HUES64 (cell line): ENCODE results near the gene AIPL1.

ENCODE experiments used
- H3K27ac ChIP-seq: 2 replicates; pipeline ENCODE4 v1.7.0; 2013; ENCODE audit warnings: low read depth, low read length, inconsistent platforms
- H3K27me3 ChIP-seq: 2 replicates; pipeline ENCODE4 v1.6.1; 2013; ENCODE audit warnings: mild to moderate bottlenecking, low read length; ENCODE audit not compliant: insufficient read depth
- H3K36me3 ChIP-seq: 2 replicates; pipeline ENCODE4 v1.6.1; 2013; ENCODE audit warnings: mild to moderate bottlenecking, low read length; ENCODE audit not compliant: insufficient read depth
- H3K4me1 ChIP-seq: 2 replicates; pipeline ENCODE4 v1.6.1; 2013; ENCODE audit warnings: mild to moderate bottlenecking, low read length, moderate library complexity; ENCODE audit not compliant: insufficient read depth
- H3K4me3 ChIP-seq: 2 replicates; pipeline ENCODE4 v1.5.1; 2013; ENCODE audit warnings: mild to moderate bottlenecking, low read length, moderate library complexity
- H3K9ac ChIP-seq: 2 replicates; pipeline ENCODE4 v1.6.1; 2013; ENCODE audit warnings: mild to moderate bottlenecking, low read depth, low read length
- H3K9me3 ChIP-seq: 2 replicates; pipeline ENCODE4 v1.6.1; 2013; ENCODE audit warnings: low read depth, low read length; ENCODE audit not compliant: insufficient read depth
- WGBS: fragments of 150-250, 120-280 bp; methylation state at CpG from one replicate; pipeline ENCODE4 v1.1.7; 2013; ENCODE audit warnings: missing lambda C conversion rate; 5-methylcytosine and 5-hydroxymethylcytosine counted together

Gene AIPL1

DNA sequence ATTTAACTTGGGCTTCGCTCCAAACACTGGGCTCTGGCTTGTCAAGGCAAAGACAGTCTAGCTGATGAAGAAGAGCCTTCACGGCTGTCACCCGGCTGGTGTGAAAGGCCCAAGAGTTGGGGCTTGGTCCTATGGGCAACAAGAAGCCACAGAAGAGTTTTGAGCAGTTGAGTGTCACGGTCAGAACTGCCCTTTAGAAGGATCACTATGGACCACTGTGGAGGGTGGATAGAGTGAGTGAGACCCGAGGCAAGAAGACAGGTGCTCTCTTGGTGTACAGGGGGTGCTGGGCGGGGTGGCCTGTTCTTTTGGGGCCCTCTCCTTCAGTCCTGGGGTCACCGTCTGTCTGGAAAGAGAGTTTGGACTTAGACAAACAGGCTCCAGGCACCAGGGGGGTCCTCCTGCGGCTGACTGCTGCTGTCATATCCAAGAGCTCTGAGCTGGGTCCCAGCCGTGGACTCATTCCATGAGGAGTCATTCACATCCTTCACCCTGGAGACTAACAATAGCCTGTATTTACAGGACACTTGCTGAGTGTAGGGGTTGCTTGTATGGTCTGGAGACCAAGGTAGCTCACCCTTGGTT is 11.7 kb upstream of the AIPL1 start:
- Histone ChIP-seq H3K9me3 (no peaks in the 10 kb centered on the region; the same call in 1 of the 2 replicates), H3K36me3 (peaks cover 61% of the 10 kb centered on the region), H3K27me3 (no peaks in the 10 kb centered on the region), H3K4me1 (peaks cover 19% of the 10 kb centered on the region), H3K4me3 (no peak overlapping the region), H3K27ac (no peak overlapping the region), H3K9ac (no peak overlapping the region)
- 95% methylated on average over 9 of the region's 9 CpGs for WGBS

DNA sequence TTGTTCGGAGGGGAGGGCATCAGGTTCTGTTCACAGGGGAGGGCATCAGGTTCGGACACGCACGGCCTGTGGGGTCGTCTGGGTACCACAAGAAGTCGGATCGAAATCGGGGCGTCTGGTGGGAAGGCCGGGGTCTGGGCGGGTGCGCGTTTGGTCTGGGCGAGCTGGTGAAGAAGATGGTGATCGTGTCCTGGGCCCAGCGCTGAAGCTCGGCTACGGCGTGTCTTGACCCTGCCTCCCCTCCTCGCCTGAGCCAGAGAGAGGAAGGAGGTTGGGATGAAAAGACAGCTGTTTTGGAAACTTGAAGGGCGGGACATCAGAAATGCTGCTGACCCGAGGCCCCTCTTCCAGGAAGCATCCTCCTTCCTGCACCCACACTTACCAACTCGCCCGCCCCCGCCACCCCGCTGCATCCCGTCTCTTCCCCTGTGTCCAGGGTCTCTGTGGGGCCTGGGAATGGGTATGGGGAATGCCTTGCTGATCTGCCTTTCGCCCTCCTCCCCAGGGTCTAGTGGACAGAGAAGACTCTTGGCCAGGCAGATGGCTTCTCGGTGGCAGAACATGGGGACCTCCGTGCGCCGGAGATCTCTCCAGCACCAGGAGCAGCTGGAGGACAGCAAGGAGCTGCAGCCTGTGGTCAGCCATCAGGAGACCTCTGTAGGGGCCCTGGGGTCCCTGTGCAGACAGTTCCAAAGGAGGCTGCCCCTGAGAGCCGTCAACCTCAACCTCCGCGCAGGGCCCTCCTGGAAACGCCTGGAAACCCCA is 9.8 kb upstream of the AIPL1 start:
- H3K27me3 ChIP-seq, result no peaks in the 10 kb centered on the region
- peaks cover 45% of the 10 kb centered on the region for H3K36me3 ChIP-seq
- H3K9ac ChIP-seq, result peak overlapping the region; percentile 85
- H3K4me1 ChIP-seq, result peaks cover 16% of the 10 kb centered on the region
- H3K9me3 ChIP-seq, result no peaks in the 10 kb centered on the region; the same call in 1 of the 2 replicates
- WGBS, result 24% methylated on average over 31 of the region's 36 CpGs
- H3K4me3 ChIP-seq, result peak overlapping the region; percentile 88
- no peak overlapping the region for H3K27ac ChIP-seq

DNA sequence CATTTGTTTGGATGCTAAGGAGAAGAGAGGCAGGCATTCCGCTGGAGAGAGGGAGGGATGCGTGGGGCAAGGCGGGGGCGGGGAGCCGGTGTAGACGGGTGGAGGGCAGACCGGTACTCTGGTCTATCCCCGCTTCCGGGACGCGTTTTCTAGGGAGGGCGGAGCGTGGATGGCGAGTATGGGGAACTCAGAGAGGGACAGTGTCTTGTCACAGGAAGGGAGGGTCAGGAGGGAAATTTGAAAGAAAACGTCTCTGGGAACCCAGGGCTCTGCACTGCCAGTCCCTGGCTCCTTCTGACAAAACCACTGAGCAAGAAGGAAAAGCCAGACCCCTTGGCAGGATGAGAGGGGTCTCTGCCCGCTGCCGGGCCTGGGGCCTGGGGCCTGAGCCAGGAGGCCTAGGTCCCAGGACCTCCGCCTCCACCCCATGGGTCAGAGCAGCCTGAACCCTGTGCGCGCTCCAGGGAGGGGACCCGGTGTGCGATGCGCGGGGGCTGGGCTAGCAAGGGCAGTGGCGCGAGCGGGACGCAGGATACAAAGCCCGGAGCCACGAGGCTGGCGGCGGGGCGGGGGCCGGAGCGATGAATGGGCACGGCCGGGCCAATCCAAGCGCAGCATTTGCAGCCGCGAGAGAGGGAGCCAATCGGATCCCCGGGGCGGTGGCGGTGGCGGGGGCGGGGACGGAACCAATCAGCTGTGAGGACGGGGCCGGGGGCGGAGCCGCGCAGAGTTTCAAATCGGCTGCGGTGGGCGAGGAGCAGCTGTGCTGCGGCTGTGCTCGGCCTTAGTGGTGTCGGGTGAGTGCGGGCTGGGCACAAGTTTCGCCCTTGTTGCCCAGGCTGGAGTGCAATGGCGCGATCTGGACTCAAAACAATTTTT is 9.0 kb upstream of the AIPL1 start, which contains the start of gene PIMREG:
TSS of gene PIMREG (plus strand) at position 764 of the 879 bp plus-strand sequence. CDS start 656 bp downstream, outside the sequence.
- Histone ChIP-seq H3K4me1 (peaks cover 20% of the 10 kb centered on the region), H3K36me3 (peaks cover 37% of the 10 kb centered on the region), H3K27ac (peak within 1 kb of the TSS; percentile 100), H3K9me3 (no peaks in the 10 kb centered on the region; the same call in 1 of the 2 replicates), H3K4me3 (peak within 1 kb of the TSS; percentile 88), H3K27me3 (no peaks in the 10 kb centered on the region), H3K9ac (peak within 1 kb of the TSS; percentile 91)
- under 1% methylated on average over 62 of the region's 62 CpGs for WGBS

DNA sequence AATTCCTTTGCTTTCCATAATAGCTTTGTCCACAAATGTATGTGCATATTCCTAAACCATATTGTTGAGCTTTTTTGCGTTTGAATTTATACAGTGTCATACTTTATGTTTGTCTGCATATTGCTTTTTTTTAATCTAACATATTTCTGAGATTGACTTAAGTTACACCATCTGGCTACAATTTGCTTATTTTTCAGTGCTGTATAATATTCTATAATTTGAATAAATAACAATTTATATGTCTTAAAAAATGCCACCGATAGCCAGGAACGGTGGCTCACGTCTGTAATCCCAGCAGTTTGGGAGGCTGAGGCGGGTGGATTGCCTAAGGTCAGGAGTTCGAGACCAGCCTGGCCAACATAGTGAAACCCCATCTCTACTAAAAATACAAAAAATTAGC is 7.9 kb upstream of the AIPL1 start:
- 67% methylated on average over 5 of the region's 6 CpGs for WGBS

DNA sequence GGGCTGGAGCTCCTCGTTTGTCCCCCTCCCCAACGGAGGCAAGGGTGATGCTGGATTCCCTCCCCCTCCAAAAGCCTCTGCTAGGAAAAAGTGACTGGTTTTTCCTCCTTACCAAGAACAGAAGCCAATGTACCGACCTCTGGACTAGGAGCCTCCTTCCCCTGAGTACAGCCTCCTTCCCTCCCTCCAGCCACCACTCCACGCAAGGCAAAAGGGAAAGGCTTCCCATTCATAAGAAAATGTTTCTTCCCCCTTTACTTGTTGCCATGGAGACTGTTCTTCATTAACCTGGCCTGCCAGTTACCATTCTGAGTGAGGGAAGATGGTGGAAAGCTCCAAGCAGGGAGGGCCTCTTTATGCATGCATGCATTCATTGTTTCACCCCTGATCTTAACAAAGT is 5.0 kb upstream of the AIPL1 start:
- 27% methylated on average over 4 of the region's 4 CpGs for WGBS
- H3K9ac ChIP-seq, result no peak overlapping the region; the same call in 1 of the 2 replicates
- H3K9me3 ChIP-seq, result no peaks in the 10 kb centered on the region; the same call in 1 of the 2 replicates
- H3K27me3 ChIP-seq, result no peaks in the 10 kb centered on the region
- H3K27ac ChIP-seq, result peak overlapping the region; percentile 36; the same call in 1 of the 2 replicates
- H3K36me3 ChIP-seq, result no peaks in the 10 kb centered on the region
- no peak overlapping the region for H3K4me3 ChIP-seq
- H3K4me1 ChIP-seq, result peaks cover 25% of the 10 kb centered on the region

More for the DNA sequence above, 7.9 kb upstream of the AIPL1 start:
- Histone ChIP-seq H3K9ac (no peak overlapping the region), H3K4me1 (peaks cover 23% of the 10 kb centered on the region), H3K27ac (no peak overlapping the region), H3K36me3 (peaks cover 26% of the 10 kb centered on the region), H3K4me3 (no peak overlapping the region), H3K9me3 (no peaks in the 10 kb centered on the region; the same call in 1 of the 2 replicates), H3K27me3 (no peaks in the 10 kb centered on the region)

DNA sequence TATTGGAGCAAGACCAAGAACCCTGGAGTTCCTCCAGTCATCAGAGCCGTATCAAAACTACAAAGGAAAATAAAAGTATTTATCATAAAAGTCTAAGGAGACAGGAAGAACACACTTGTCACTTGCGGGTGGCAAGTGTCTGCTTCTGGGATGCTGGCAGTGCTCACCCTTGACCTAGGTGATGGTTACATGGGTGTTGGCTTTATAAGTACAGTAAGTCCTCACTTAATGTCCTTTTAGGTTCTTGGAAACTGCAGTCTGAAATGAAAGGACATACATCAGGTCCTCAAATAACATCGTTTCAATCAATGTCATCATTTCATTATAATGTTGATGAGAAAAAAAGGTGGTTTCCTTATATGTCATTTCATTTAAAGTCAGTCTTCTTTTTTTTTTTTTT is 3.0 kb upstream of the AIPL1 start:
- H3K9me3 ChIP-seq, result no peaks in the 10 kb centered on the region; the same call in 1 of the 2 replicates
- no peaks in the 10 kb centered on the region for H3K36me3 ChIP-seq
- H3K27me3 ChIP-seq, result no peaks in the 10 kb centered on the region
- no peak overlapping the region for H3K9ac ChIP-seq
- no peak overlapping the region for H3K4me3 ChIP-seq
- 98% methylated on average over 2 of the region's 3 CpGs for WGBS
- no peak overlapping the region for H3K27ac ChIP-seq
- peaks cover 25% of the 10 kb centered on the region for H3K4me1 ChIP-seq

DNA sequence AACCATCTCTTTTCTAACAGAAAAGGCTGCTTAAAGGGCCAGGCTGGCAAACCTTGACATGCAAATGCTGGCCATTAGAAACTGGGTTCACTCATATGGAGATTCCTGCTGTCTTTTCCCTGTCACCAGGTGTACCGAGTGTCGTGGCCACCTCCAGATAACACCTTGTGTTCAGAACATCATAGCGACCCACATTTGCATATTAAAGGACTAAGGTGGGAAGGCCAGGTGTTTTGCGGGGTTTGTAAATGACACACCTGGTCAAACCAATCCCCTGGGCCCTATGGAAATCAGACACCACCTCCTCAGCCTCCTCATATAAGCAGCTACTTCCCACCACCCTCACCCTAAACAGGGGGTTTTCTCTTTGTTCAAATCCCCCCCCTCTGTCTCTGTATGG is 2.5 kb upstream of the AIPL1 start:
- H3K4me3 ChIP-seq, result no peak overlapping the region
- no peaks in the 10 kb centered on the region for H3K36me3 ChIP-seq
- H3K27me3 ChIP-seq, result no peaks in the 10 kb centered on the region
- WGBS, result 36% methylated on average over 4 of the region's 4 CpGs
- no peak overlapping the region for H3K9ac ChIP-seq
- H3K4me1 ChIP-seq, result peaks cover 25% of the 10 kb centered on the region
- no peak overlapping the region for H3K27ac ChIP-seq
- no peaks in the 10 kb centered on the region; the same call in 1 of the 2 replicates for H3K9me3 ChIP-seq

DNA sequence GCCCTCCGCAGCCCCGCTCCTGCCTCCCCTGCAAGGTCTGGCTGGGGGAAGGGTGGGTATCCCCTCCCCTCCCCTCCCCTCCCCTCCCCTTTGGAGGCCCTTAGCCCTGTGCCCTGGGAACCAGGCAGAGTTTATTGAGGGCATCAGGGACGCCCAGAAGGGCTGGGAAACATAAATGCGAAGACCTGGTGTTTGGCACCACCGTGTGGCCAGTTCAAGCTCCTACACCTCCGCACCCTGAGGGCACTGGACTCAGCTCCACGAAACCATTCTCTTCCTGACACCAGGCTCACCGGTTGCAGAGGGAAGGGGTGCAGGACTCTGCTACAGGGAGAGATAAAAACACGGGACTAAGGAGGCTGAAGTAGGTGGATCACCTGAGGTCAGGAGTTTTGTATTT is 1.0 kb upstream of the AIPL1 start:
- WGBS, result 29% methylated on average over 9 of the region's 9 CpGs
- no peak overlapping the region for H3K9ac ChIP-seq
- no peaks in the 10 kb centered on the region for H3K27me3 ChIP-seq
- H3K27ac ChIP-seq, result no peak overlapping the region
- peaks cover 25% of the 10 kb centered on the region for H3K4me1 ChIP-seq
- no peak overlapping the region for H3K4me3 ChIP-seq
- peaks cover 7% of the 10 kb centered on the region; the same call in 1 of the 2 replicates for H3K9me3 ChIP-seq
- no peaks in the 10 kb centered on the region for H3K36me3 ChIP-seq

DNA sequence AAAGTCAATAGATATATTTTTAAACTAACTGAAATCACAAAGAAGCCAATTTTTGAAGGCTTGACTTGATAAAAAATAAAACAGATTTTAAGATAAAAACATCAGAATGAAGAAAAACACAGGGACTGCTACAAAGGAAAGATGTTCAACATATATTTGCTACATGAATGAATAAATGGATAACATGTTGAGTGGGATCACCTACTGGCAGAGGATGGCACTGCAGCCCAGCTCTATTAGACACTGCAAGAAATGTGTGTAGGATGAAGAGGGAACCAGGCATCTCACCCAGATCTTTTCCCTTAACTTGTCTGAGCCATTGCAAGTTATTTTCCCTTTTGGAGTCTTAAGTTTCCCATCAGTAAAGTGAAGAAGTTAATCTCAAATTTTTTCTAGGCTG is 4.2 kb downstream of the AIPL1 start:
- no peak overlapping the region for H3K27ac ChIP-seq
- no peak overlapping the region for H3K9ac ChIP-seq
- no peaks in the 10 kb centered on the region for H3K4me1 ChIP-seq
- no peak overlapping the region for H3K4me3 ChIP-seq
- peaks cover 10% of the 10 kb centered on the region; the same call in 1 of the 2 replicates for H3K9me3 ChIP-seq
- no peaks in the 10 kb centered on the region for H3K27me3 ChIP-seq
- no peaks in the 10 kb centered on the region for H3K36me3 ChIP-seq

DNA sequence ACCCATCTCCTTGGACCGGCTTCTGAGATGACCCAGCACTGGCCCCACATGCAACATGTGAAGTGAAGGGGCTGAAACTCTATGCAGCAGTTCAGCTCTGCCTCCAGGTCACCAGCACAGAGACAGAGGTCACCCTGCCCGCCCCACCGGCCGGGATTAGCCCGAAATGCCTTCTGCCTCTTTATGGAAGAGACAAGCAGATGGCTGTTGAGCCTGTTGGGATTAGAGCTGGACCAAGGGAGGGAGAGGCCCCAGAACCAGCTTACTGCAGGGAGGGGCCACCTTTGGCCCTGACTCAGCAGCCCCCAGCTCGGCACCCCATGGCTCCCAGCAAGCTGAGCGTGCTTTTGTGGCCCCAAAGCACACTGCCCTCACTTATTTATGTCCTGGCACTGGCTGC is 5.7 kb downstream of the AIPL1 start:
- WGBS, result 91% methylated on average over 7 of the region's 7 CpGs
- no peaks in the 10 kb centered on the region for H3K36me3 ChIP-seq
- H3K9ac ChIP-seq, result no peak overlapping the region
- peaks cover 10% of the 10 kb centered on the region; the same call in 1 of the 2 replicates for H3K9me3 ChIP-seq
- no peaks in the 10 kb centered on the region for H3K27me3 ChIP-seq
- no peak overlapping the region for H3K4me3 ChIP-seq
- no peak overlapping the region for H3K27ac ChIP-seq
- H3K4me1 ChIP-seq, result no peaks in the 10 kb centered on the region
